NCI-H2196 (cell line): ENCODE results near the gene POU2F3.
"Not testable (repeated sequence)": the region's sequence is repeated elsewhere in the genome, so short reads cannot be mapped to it uniquely, and the experiment has no call there.

Experiments used
- DNase-seq: peaks from one replicate; lab custom pipeline; 2025; ENCODE audit not compliant: unreplicated experiment; lab: John Stamatoyannopoulos, UW

The POU2F3 gene

DNA sequence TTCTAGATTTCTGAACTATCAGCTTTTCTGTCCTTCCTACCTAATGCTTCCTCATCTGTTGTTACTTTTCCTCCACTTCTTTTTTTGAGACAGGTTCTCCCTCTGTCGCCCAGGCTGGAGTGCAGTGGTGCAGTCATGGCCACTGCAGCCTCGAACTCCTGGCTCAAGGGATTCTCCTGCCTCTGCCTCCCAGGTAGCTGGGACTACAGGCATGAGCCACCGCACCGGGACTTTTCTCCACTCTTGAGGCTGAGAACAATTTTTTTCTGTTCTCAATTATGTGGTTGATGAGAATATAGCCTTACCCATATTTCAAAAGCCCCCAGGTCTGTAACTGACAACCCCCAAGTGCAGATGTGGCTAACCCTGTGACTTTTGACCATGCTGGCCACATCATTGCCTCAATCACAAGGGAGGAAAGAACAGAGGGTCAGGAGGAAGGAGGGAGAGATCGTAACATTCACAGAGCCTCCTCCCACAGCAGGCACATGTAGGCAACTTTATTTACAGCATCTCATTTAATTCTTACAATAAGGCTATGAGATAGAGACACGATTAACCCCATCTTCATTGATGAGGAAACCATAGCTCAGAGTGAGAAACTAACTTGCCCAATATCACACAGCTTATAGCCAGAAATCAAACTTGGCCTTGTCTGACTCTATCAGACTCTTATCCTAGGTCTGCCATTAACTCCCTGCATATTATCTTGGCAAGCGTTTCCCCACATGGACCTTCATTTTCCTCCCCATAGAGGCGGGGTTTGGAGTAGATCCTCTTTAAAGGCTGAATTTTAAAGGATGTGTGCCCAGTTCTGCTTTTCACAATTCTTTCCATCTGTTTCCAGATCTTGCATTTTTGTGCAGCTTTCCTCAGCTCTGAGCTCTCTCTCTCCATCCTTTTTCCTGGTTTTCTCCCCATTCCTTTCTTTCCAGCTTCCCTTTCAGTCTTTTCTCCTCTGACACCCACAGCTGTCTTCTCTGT, 9.6 kb downstream of the POU2F3 start:
- no peak for DNase-seq

DNA sequence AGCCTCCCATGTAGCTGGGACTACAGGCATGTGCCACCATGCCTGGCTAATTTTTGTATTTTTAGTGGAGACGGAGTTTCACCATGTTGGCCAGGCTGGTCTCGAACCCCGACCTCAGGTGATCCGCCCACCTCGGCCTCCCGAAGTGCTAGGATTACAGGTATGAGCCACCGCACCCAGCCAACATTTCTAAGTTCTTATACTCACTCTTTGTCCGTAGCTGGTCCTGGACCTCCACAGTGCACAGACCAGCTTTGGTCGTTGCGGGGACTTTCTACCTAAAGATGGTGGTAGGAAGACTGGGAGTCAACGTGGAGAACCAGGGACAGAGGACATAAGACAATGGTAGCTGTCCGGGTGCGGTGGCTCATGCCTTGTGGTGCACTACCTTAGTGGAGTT, 13.4 kb downstream of the POU2F3 start:
- DNase-seq = not testable (repeated sequence)

DNA sequence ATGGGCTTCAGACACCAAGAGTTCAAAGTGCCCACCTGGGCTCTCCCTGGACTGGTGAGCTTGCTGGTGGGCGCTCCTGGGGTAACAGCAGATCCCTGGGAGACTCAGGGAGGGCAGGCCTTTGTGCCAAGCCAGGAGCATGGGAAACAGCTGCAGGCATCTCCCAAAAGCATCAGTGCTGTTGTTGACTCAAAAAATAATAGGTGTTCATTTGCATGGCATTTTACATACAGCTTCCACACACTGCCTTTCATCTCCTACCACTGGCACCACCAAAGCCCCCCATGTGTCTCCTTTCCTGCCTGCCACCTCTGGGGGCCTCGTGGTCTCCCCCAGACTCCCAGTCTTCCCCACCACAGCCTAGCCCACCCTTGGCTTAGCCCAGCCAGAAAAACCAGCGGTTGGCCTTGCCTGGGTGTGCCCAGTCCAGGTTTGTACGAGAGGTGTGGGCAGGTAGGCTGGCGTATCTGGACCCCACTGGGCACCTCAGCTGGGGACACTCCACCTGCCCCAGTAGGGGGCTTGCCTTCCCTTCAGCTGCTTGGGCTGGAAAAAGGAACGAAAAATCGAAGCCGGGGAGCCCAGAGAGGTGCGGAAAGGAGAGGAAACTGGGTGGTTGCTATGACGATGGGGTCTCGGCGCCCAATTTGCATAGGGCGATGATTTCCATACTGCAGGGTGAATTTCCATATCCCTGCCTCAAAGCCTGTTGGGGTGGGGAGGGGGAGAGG, 15.0 kb downstream of the POU2F3 start:
- DNase-seq = no peak

DNA sequence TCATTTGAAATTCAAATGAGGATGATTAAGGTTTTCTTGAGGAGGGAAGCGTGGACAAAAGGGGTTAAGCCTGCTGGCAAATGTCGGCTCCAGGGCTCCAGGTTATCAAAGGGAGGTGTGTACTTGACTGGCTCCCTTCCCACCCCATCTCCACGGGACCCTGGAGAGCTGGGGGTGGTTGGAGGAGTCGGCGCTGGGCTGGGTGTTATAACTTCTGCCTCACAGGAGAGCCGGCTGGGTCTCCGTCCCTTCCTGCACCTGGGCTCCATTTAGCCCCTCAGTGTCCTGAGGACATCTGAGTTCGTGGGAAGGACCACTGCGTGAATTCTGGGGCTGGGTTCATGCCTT, 15.6 kb downstream of the POU2F3 start:
- DNase-seq = no peak

DNA sequence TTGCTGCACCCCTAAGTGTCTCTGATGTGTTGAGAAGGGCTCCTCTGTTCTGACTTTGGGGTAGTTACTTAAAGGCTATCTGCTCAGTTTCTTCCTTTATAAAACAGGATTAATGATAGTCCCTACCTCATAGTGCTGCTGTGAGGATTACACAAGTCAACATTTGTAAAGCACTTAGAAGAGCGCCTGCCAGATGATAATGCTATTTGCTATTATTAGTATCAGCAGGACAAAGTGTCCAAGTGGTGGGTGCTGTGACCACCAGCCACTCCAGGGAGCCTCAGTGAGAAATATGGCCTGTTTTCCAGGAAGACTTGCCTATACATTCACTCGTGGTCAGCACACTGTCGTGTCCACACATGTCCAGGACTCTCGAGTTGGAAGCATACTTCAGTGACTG, 16.2 kb downstream of the POU2F3 start:
- DNase-seq = no peak

DNA sequence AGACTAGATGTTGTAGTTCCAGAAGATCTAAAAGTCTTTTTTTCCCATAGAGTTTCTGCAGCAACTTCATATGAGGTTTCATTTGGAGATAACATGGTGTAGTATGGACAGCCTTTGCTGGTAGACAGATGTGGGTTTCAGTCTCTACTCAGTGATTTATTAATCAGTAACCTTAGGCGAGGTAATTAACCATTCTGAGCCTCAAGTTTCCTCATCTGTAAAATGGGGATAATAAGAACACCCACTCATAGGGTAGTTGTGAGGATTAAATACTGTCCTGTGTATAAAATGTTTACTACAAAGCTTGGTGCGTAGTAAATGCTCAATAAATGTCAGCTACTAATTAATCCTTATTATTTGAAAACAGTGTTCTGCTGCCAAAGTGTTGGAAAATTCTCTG, 16.8 kb downstream of the POU2F3 start:
- no peak for DNase-seq

DNA sequence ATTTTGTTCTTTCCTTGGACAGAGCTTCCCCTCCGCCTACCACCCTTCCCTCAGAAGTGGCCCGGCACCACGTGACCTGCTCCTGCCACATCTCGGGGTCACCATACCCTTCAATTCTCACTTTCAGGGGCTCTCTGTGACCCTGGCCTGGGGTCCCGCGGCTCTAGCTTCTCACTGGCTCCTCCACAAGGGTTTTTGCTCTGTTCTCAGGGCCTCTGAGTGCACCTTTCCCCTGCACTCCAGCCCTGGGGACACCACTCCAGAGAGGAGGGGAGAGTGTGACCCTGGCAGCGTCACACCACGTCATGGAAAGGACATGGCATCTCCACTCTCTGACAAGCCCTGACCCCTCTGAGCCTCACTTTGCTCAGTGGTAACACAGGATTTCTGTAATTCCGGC, 17.4 kb downstream of the POU2F3 start:
- DNase-seq = no peak

DNA sequence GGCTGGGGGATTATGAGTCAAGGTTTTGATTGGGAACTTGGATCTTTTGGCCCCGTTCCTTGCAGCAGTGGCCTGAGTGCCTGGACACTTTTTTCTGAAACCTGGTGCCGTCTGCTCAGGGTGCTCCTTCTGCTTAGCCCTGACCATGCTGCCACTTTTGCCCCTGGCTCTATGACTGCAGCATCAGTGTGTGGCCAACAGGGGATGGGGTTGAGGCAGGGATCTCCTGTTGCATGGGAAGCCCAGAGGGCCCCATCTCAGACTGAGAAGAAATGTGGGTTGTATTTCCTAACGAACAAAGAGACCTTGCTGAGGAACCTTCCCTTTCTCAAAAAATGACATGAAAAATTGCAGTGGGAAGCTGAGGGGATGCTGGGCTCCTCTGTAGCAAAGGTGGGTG, 18.7 kb downstream of the POU2F3 start:
- DNase-seq = no peak

DNA sequence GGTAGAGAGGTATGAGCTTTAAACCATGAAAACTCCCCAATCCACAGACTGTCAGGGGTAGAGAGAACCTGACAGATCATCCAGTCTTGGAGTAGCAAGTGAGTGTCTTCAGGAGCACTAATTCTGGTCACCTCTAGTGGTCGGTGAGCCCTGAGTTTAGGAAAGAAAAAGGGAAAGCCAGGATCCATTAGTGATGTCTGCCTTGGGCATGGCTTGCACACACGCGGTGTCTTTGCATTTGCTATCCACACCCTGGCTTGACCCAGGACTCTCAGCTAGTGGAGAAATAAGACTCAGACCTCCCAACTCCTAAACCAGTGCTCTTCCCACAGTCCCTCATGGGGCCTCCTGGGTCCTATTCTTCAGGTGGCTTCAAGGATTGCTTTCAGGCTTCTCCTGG, 19.3 kb downstream of the POU2F3 start:
- DNase-seq = no peak

DNA sequence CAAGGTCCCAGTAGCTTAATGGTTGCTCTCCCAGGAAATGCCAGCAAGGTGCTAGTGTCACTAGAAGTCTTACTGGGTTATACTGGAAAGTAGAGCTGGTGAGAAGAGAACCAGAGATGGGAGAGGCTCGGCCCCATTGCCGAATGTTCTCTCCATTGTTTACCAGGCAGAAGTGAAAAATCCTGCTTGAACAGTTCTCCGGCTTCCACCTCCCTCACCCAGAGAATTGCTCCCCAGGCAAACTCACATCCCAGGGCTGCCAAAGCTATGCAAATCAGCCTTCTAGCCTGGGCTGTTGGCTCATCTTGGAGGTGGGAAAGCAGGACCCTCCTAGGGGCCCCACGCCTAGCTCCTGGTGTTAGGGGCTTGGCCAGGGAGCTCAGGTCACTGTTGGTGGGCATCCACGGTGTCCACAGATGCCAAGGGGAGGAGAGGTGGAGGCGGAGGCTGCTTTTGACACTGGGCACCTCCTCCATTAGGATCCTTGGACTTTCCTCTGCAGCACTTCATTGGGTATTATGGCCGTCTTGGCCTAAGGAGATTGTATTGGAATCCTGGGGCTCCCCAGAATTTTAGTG, 20.1 kb downstream of the POU2F3 start:
- DNase-seq = no peak

DNA sequence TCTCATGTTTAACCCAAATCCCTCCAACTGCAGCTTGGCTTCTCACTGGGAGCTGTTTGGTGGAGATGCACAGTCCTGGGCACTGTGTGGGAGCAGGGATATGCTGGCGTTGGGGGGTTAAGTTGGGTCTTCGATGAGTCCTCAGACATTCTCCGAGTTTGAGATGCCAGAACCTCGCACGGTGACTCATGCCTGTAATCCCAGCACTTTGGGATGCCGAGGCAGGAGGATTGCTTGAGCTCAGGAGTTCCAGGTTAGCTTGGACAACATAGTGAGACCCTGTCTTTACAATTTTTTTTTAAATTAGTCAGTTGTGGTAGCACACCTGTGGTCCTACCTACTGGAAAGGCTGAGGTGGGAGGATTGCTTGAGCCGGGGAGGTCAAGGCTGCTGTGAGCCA, 20.7 kb downstream of the POU2F3 start:
- DNase-seq = no peak

DNA sequence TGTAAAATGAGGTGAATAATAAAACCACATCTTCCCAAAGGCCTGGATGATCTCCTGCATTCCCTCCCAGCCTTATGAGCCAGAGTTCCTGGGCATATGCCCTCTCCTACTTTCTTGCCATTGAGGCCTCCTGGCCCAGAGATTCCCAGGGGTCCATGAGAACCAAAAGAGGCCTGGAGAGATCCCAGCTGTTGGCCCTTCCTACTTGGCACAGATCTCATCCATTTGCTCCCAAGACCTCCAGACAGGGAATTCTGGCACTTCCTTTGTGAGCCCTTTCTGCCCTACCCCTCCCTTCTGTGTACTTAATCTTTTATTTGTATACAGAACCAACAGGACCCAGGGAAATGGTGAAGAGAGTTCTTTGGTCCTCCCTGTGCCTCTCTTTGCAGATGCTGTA, 21.4 kb downstream of the POU2F3 start:
- no peak for DNase-seq

DNA sequence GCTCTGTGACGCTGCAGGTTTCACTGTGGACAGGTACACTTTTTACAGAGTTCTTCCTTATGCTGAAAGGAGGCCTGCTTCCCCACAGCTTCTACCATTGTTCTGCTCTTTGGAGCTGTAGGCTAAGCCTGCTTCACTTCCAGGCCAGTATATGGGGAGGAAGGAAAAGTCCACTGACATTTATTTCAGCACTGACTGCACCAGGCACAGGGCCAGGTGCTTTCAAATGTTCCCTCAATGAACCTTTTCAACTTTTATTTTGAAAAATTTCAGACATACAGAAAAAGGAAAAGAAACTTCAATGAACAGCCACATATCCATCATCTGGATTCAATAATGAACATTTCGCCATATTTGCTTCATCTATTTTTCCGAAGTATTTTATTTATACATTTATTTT, 22.0 kb downstream of the POU2F3 start:
- DNase-seq = no peak

DNA sequence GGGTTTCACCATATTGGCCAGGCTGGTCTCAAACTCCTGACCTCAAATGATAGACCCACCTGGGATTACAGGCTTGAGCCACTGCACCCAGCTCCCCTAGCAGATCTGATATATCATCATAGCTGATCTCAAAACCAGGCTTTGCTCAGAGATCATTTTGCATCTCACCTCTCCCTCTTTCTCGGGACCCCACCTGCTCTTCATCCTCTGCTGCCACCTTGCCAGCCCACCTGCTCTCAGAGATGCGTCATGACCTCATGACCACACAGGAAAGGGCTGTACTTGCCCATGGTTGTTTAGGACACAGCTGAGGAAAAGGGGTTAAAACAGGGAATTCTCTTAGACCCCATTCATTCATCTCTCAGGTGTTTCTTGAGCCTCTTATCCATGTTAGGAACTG, 27.4 kb downstream of the POU2F3 start:
- no peak for DNase-seq

DNA sequence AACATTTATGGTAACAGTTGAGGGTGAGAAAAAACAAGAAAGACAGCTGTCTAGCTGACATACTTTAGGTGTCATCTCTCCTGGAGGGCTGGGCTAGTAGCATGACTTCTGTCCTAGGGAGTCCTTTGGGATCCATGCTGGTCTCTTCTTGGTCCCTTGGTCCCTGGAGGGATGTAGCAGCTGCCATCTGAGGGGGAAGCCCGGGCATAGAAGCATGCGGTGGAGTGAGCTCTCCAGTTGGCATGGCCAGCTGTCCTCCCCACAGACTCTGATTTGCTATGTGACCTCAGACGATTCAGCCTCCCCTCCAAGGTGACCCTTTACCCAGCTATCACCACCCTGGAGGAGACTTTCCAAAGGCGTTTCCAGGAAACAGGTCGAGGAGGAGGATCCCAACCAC, 28.7 kb downstream of the POU2F3 start:
- no peak for DNase-seq

DNA sequence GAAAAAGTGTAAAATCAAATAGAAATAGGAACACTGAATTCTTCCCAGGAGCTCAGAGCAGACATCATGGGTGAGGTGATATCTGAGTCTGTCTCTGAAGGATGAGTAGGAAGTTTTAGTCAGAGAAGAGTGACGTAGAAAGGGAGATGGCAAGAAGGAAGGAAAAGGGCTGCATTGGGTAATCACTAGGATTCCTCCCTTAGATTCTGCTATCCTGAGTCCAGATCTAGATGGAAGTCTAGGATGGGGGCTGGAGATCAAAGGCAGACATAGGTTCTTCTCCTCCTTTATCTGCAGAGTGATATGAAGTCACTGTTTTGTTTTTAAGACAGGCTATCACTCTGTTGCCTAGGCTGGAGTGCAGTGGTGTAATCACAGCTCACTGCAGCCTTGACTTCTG, 30.4 kb downstream of the POU2F3 start:
- DNase-seq = no peak

DNA sequence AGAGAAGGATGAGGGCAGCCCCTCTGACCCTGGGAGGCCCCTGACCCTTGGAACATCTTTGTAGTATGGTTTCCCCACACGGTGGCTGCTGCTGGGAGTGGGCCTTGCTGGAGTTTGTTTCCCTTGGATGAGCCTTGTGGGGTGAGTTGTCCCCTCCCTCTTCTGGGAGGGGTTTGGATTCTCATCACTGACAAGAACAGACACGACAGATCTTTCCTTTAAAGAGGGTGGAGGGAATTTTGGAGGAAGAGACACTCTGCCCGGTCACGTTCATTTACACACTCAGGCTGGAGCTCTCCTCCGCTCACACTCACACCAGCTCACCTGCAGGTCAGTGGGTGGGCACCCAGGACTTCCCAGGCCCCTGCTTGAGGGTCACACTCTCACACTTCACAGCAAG, 31.7 kb downstream of the POU2F3 start:
- no peak for DNase-seq

DNA sequence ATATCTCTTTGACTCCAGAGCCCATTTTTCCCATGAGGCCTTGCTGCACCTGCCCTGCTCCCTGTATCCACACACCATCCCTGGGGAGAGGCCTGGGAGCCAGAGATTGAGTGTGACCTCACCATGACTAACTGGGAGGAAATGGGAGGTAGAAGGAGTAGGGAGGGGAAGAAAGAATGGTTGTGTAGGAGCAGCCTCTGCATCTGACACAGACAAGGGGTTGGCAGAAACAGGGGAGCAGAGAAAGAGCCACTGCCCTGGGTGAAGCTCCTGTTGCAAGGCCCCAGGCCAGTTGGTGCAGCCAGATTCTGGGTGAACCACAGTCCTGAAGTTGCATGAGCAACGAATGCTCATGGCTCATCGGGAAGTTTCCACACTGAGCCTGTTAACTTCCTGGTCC, 32.4 kb downstream of the POU2F3 start:
- DNase-seq = no peak

DNA sequence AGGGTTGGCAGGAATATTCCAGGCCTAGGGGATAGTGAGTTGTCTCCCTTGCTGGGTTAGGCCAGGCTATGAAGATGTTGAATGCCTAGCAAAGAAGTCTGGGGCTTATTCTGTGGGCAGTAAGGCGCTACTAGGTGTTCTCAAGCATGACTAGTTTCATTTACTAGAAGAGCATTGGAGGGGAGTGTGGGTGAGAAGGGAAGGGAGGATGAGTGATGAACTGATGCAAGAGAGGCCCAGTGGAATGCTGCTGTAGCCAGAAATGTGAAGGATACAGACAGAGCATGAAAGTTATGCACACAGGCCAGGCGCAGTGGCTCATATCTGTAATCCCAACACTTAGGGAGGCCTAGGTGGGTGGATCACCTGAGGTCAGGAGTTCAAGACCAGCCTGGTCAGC, 33.5 kb downstream of the POU2F3 start:
- no peak for DNase-seq

DNA sequence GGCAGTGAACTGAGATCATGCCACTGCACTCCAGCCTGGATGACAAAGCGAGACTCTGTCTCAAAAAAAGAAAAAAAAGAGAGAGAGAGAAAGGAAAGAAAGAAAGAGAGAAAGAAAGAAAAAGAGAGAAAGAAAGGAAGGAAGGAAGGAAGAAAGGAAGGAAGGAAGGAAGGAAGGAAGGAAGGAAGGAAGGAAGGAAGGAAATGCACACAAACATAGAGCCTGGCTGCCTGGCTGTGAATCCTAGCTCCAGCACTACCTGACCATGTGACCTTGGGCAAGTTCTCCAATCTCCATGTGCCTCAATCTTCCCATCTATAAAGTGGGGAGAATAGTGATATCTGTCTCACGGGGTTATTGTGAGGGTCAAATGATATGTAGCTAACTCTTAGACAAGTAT, 34.0 kb downstream of the POU2F3 start:
- not testable (repeated sequence) for DNase-seq

DNA sequence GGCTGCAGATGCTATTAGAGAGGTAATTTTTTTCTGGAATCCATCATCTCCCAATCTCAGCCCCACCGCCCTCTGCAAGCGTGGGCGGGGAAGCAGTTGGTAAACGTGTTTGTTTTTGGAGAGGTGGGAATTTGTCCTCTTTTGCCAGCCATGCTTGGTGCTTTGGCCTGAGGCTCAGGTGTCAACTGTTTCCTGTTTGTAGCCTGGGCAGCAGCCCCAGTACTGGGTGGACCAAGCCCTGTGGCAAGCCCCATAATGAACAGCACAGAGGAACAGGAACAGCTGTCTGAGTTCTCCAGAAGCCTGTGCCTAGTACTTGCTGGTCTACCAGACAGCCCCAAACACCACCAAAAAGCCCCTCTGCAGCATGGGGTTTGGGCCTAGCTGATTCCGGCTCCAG, 39.6 kb downstream of the POU2F3 start:
- no peak for DNase-seq

DNA sequence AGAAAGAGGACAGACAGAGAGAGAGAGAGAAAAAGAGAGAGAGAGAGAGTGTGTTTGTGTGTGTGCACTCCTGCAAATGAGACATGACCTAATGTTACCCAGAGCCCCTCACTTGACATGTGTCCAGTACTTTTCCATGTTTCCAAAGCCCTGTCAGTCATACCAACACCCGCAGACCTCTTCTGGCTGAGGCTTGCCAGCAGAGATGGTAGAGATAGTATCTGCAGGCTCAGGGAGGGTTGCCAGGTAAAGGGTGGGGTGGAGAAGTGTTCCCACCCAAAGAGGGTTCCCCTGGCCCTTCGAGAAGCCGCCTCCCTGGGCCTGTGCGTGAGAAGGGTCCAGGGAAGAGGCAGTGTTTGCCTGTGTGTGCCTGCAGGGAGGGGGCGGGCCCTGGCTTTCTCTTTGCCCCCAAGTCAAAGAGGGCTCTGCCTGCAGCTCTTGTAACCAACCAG, 40.7 kb downstream of the POU2F3 start:
- no peak for DNase-seq
